HG02885 (cell line): ENCODE results near the gene CYSRT1.

Experiments used
- ATAC-seq: cut with Tn5 transposase; IDR thresholded peaks from one replicate; pipeline ENCODE4 v1.9.1; 2021; ENCODE audit warnings: mild to moderate bottlenecking; ENCODE audit not compliant: unreplicated experiment, poor library complexity

The CYSRT1 gene

DNA sequence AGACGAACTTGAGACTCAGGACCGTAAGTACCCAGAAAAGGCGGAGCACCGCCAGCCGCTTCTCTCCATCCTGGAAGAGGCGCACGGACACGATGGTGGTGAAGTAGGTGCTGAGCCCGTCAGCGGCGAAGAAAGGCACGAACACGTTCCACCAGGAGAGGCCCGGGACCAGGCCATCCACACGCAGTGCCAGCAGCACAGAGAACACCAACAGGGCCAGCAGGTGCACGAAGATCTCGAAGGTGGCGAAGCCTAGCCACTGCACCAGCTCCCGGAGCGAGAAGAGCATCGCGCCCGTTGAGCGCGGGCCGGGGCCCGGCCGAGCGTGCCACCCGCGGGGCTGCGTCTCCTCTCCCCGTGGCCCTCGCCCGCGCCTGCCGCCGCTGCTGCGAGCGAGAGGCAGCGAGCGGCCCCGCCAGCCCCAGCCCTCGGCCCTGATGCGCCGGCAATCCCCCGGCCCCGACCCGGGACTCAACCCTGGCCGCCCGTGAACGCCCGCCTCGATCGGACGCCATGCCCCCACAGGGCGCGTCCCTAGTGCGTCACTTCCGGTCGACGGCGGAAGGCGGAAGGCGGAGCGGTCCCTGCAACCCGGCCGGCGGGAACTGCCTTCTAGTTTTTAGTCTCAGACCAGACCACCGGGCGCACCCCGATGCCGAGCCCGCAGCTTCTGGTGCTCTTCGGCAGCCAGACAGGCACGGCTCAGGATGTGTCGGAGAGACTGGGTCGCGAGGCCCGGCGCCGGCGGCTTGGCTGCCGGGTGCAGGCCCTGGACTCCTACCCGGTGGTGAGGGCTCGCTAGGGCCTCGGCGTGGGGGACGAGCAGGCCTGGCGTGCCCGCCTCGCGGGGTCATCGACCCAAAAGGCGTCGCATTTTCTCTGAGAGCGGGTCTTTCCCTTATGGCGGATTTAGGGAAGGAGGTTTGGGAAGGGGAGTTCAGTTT lies 19.6 kb upstream of the CYSRT1 start, which contains the start of the genes NDOR1 and TMEM203:
NDOR1 (plus strand) TSS at position 575 of the 944 bp plus-strand sequence; CDS start at position 653, 78 bp downstream.
TMEM203 (minus strand) TSS at position 523 of the 944 bp plus-strand sequence; CDS start at position 289, 234 bp downstream.
- peak; percentile 57 for ATAC-seq

DNA sequence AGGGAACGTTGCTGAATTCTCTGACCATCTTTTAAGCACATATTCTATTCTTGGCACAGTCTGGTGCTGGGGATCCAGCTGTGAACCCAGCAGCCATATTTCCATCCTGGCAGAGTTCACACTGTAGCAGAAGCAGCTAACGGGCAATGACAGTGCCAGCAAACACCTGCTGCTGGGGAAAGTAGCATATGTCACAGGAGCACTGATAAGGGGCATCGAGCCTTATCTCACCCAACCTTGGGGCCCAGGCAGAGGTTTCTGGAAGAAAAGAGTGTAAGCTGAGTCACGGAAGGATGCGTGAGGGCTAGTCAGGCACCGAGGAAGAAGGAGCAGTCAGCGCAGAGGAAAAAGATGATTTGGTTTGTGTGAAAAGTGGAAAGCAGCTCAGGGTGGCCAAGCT lies 18.4 kb upstream of the CYSRT1 start:
- ATAC-seq = no peak

DNA sequence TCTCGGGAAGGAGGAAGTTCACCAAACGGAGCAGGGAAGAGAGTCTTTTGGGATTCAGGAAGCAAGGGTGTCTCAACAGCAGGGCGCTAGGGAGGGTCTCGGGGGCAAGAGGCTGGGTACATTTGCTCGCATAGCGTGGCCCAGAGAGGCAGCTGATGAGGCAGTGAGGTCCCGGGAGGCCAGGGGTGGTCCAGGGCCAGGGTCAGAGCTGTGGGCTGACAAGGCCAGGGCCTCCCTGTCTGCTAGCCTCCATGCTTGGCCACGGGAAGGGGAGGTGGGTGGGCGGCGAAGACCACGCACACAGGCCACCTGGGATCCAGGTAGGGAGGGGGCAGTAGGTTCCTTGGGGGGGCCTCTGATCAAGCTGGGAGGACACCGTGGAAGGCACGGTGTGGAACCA lies 13.4 kb upstream of the CYSRT1 start:
- ATAC-seq = no peak

DNA sequence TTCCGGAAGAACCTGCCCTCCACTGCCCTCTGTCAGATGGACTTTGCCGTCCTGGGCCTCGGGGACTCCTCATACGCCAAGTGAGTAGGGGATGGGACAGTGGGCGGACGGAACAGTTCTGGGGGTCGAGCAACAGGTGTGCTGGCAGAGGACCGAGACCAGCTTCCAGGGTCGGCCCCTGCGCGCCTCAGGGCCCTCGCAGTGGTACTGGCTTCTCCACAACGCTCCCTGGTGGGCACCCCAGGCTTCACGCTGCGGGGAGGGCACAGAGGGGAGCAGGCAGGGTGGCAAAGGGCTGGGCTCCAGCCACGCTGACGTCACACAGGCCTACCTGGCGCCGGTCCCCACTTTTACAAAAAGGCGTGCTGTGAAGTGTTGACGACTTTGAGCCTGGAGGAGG lies 12.5 kb upstream of the CYSRT1 start:
- ATAC-seq = no peak

DNA sequence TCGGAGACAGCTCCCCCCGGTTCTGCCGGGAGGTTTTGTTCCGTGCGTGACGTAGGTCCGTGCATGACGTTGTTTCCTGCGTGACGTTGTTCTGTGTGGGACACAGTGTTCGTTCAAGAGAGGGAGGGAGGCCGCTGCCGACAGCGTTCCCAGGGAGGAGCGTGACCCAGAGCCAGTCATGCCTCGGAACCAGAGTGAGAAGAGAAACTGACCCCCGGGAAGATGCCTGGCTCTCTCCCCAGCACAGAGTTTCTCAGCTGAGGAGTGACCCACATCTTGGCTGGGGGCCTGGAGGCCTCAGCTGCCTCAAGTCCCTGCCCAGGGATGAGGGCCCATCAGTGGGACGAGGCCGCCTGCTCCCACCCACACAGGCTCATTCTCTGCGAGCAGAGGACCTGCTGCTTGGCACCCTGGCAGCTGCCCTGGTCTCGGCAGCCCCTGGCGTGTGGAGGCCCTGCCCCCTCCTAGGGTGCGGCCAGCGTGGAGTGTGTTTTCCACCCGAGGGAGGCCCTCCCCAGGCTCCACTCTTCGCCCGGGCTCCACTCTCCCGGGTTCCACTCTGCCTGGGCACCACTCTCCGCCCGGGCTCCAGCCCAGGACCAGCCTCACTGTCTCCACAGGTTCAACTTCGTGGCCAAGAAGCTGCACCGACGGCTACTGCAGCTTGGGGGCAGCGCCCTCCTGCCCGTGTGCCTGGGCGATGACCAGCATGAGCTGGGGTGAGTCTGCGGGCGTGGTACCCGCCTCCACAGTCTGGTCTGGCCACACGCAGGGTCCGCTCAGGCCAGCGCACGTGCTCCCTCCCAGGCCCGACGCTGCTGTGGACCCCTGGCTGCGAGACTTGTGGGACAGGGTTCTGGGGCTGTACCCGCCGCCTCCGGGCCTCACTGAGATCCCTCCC lies 11.6 kb upstream of the CYSRT1 start:
- no peak for ATAC-seq

DNA sequence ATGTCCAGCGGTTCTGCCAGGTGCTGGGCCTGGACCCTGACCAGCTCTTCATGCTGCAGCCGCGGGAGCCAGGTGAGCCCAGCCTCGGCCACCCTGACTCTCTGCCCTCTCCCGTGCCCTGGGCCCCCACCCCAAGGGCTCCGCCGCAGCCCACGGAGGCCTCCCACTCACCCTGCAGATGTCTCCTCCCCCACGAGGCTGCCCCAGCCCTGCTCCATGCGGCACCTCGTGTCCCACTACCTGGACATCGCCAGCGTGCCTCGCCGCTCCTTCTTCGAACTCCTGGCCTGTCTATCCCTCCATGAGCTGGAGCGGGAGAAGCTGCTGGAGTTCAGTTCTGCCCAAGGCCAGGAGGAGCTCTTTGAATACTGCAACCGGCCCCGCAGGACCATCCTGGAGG lies 10.4 kb upstream of the CYSRT1 start:
- no peak for ATAC-seq

DNA sequence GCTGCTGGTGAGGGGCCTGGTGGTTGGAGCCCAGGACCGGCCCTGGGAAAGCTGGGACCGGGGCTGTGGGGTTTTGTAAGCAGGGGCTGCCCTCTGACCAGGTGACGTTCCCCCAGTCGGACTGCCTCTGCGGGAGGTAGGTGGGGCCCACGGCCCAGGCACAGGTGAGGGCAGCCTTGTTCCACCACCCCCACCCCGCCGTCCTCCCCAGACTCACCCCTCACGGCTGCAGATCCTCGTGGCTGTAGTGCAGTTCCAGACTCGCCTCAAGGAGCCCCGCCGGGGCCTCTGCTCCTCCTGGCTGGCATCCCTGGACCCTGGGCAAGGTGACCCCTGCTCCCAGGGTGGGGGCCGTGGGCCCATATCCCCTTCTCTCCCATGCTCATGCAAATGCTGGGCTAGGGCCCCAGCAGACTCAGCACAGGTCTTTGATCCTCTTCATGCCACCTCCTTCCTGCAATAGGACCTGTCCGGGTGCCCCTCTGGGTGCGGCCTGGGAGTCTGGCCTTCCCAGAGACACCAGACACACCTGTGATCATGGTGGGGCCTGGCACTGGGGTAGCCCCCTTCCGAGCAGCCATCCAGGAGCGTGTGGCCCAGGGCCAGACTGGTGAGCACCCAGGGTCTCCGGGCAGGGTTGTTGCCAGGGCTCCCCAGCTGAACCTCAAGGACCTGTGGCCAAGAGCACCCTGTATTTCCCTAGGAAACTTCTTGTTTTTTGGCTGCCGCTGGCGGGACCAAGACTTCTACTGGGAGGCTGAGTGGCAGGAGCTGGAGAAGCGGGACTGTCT lies 9.6 kb upstream of the CYSRT1 start:
- ATAC-seq = no peak

DNA sequence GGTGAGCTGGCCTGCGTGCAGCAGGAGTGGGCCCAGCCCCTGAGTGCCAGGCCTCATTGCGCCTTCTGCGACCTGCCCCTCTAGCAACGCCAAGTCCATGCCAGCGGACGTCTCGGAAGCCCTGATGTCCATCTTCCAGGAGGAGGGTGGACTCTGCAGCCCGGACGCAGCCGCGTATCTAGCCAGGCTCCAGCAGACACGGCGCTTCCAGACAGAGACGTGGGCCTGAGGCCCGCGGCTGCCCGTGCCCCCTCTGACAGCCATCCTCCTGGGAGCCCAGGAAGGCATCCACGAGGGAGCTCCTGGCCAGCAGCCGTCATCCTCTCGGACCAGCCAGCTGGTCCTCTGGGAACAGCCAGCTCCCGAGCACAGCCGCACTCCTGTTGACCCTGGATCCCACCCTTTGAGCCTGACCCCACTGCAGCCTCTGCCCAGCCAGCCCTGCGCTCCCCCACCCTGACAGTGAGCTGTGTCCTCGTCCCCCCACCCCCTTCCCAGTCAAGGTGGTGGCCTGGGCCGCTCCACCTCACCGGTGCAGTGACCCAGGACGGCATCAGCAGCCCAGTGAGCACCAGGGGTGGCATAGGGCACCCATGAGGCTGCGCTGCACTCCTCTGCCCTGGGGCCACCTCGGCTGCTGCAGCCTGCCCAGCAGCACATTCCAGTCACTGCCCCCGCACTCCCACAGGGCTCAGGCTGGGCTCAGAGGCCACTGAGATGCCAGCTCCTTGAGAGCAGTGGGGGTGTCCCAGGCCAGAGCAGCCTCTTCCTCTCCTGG lies 8.6 kb upstream of the CYSRT1 start:
- no peak for ATAC-seq

DNA sequence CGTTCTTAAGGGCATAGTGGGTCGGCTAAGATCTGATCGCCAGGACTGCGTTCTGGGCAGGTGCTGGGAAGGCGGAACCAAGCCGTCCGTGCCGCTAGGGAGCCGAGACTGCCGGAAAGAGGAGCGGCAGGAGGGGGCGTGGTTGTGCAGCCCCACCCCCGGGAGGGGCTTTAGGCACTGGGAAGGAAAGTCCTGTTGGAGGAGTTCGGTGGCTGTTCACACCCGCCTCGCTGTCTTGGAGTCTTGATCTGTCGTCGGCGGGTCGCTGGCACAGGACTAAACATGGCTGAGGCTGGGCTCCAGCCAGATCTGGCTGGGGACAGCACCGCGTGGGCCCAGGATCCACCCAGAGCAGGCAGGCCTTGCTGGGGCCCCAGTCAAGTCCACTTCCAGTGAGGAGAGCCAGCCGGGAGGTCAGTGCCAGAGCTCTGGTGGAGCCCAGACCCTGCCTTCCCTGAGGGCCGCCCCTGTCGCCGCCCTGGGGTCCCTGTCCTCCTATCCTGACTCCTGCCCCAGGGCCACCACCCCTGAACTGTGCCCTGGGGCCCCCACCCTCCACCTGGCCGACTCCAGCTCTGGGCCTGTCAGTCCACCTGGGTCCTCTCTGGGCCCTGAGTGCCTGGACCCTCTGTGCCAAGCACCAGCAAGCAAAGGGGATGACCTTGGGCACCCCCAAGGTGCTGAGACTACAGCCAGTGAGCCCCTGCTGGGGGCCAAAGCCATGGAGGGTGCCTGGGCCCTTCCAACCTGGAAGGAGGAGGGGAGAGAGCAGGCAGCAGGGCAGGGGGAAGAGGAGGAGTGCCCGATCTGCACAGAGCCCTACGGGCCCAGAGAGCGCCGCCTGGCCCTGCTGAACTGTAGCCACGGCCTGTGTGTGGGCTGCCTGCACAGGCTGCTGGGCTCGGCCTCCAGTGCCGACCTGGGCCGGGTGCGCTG lies 7.4 kb upstream of the CYSRT1 start:
- no peak for ATAC-seq

DNA sequence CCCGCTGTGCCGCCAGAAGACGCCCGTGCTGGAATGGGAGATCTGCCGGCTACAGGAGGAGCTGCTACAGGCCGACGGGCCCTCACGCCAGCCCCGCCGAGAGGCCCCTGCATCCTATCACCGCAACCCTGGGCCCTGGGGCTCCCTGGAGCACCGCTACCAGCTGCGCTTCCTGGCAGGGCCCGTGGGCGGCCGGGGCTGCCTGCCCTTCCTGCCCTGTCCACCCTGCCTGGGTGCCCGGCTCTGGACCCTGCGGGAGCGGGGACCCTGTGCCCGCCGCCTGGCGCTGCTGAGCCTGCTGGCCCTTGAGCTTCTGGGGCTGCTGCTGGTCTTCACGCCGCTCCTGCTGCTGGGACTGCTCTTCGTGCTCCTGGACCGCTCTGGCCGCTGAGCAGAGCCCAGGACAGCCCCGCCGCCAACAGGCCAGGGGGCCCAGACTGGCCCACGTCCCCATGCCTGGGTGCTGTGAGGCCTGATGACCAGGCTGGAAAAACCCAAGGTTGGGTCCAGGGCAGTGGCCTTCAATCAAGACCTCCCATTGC lies 6.7 kb upstream of the CYSRT1 start:
- no peak for ATAC-seq

DNA sequence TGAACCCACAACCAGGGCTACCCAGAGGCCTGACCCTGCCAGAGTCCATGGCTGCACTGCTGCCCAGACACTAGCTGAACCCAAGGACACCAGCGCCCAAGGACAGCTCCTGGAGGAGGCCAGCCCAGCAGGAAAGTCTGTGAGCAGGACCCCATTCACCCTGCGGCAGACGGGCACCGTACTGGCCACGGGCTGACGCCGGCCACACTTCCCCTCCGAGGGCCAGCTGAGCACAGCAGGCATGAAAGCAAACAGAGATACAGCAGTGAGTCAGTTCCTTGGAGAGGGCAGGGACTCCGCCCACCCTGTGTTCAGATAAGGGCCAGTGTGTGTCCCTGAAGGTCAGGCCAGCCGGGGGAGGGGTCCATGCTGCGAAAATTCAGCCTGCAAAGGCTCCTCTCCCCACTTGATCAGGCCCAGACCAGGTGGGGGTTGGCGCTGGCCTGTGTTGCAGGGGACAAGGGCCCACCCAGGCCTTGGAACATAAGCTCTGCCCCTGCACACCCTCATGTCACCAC lies 6.2 kb upstream of the CYSRT1 start:
- no peak for ATAC-seq

DNA sequence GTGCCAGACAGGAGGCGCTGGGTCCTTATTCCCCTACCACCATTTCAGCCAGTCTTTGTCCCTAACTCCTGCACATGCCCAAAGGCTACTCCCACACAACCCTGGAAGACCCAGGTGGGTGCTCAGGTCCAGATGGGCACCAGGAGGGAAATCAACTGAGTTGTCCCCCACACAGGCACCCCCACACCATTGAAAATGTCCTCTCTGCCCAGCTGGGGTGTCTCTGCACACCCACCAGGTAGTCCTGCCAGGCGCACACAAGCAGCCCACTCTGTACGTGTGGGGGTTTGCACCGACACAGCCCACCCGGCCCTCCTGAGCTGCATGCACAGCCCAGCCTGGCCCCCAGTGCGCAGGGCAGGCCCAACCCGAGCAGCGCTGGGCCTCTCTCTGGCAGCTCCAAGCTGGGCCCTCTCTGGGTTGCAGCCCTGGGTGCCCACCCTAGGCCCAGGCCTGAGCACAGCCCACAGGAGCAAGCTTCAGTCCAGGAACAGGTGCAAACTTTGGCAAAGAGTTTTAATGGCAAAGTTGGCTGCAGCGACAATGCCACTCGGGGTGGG lies 5.1 kb upstream of the CYSRT1 start:
- no peak for ATAC-seq

DNA sequence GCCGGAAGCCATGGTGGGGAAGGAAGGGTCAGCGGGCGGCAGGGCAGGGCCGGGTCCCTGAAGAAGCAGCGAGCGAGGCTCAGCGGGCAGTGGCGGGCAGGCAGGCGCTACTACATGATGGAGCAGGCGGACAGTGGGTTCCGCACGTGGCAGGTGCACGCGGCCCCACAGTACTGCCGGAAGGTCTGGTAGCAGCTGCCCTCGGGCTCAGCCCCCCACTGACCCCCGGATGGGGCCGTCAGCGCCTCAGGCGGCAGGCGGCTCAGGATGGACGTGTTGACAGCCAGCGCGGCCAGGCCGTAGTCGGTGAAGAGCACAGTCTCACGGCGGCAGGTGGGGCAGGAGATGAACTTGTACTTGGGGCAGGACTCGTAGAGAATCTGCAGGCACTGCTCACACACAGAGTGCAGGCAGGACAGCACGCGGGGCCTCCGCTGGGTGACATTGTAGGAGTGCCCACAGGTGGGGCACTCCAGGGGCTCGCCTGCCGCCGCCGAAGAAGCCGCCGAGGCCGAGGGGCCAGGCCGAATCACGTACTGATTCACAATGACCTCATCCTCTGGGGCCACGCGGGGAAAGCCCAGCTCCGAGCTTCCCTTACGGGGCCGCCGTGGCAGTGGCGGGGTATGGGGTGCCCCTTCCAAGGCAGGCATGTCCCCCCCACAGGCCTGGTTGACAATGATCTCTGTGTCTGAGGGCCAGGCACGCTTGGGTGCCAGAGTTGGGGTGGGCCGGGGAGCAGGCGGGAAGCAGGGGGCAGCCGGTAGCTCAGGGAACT lies 4.5 kb upstream of the CYSRT1 start:
- no peak for ATAC-seq

DNA sequence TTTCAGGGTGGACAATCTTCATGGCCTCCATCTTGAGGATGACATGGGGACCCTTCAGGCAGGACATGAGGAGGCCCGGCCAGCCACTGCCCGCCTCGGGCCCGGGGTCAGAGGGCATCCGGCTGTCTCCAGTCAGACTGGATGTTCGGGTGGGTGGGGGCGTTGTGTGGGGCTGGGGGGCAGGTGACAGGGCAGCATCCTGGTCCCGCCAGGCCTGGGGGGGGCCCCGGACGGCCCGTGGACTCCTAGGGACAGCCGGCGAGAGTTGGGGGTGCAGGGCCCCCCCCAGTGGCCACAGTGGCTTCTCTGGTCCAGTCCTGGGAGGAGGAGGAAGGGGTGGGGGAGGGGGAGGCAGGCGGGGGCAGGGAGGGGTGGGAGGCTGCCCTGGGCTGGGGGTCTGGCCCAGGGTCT lies 3.9 kb upstream of the CYSRT1 start:
- ATAC-seq = no peak

DNA sequence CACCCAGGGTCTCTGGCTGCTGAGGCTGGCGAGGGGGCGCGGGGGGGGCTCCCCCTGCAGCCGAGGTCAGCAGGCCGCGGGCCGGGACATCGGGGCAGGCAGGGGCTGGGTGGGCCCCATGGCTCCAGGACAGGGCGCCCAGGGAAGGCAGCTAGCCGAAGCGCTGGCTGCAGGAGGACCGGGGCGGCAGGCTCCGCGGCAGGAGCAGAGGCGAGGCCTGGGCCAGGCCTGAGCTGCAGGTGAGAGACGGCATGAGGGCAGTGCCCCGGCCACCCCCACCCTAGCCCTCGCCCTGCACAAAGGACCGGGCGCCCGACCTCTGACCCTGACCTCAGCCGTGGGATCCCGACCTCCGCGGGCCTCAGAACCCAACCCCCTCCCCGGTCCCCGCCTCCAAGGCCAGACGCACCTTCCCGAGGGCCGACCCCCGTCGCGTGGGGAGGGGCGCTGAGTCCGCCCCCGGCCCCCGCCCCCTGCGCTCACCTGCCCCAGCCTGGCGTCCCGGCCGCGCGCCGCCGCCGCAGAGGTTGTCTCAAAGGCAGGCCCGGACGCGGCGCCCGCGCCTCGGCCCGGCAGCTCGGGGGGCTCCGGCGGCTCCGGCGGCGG lies 3.4 kb upstream of the CYSRT1 start:
- ATAC-seq = no peak
